WTC11 (cell line): ENCODE results near the gene GAS1. TPM values are rescaled to one million over a fixed set of nuclear protein-coding genes. Genes with fewer than 3 reads are reported as not detected.

ENCODE experiments used
- ATAC-seq: fragments of 200-7000 bp; cut with Tn5 transposase; 2 replicates; pipeline ENCODE4 v1.10.0; 2021; ENCODE audit warnings: mild to moderate bottlenecking, moderate library complexity
- CTCF ChIA-PET: fragments of 300-600 bp; sonication (Branson Sonifier 250); formaldehyde crosslinking; loops from one replicate; lab custom pipeline; 2021; ENCODE audit warnings: antibody characterized with exemption; lab: Charles Lee
- POLR2A ChIA-PET: fragments of 350-600 bp; sonication (Branson Sonifier 250); formaldehyde crosslinking; loops from one replicate; lab custom pipeline; 2021; ENCODE audit warnings: antibody characterized with exemption; lab: Charles Lee
- DNase-seq: peaks from one replicate; pipeline ENCODE4 v3.0.0; 2021; ENCODE audit warnings: low spot score
- H3K27ac Mint-ChIP-seq: 2 replicates; pipeline ENCODE4 v1.8.0; 2021; ENCODE audit warnings: mixed read lengths
- H3K27me3 Mint-ChIP-seq: 2 replicates; pipeline ENCODE4 v1.8.0; 2021; ENCODE audit warnings: low read depth, mild to moderate bottlenecking, moderate library complexity, mixed read lengths
- H3K36me3 Mint-ChIP-seq: 2 replicates; pipeline ENCODE4 v1.8.0; 2021; ENCODE audit warnings: mixed read lengths
- H3K4me1 Mint-ChIP-seq: 2 replicates; pipeline ENCODE4 v1.8.0; 2022; ENCODE audit warnings: mixed read lengths
- H3K4me3 Mint-ChIP-seq: 2 replicates; pipeline ENCODE4 v1.8.0; 2021; ENCODE audit warnings: mild to moderate bottlenecking, moderate library complexity, mixed read lengths
- H3K9me3 Mint-ChIP-seq: 2 replicates; pipeline ENCODE4 v1.8.0; 2021; ENCODE audit warnings: mixed read lengths
- FOXK1 ChIP-seq: sonication (generic); formaldehyde crosslinking; IDR thresholded peaks from 2 replicates; pipeline ENCODE4 v1.8.0; 2022; ENCODE audit warnings: mild to moderate bottlenecking, moderate library complexity, missing genetic modification reagents
- NFATC4 ChIP-seq: fragments of 250-450 bp; sonication (Bioruptor Pico); IDR thresholded peaks from 2 replicates; pipeline ENCODE4 v1.9.0; 2021; ENCODE audit warnings: mild to moderate bottlenecking
- NFE2L1 ChIP-seq: sonication (generic); formaldehyde crosslinking; IDR thresholded peaks from 2 replicates; pipeline ENCODE4 v1.8.1; 2023; ENCODE audit warnings: missing genetic modification reagents
- TEAD1 ChIP-seq: sonication (generic); formaldehyde crosslinking; IDR thresholded peaks from 2 replicates; pipeline ENCODE4 v1.8.0; 2022; ENCODE audit warnings: mild to moderate bottlenecking, missing genetic modification reagents
- ZNF263 ChIP-seq: sonication (generic); formaldehyde crosslinking; IDR thresholded peaks from 2 replicates; pipeline ENCODE4 v1.8.1; 2022; ENCODE audit warnings: low read depth, mild to moderate bottlenecking, moderate library complexity, missing genetic modification reagents
- ZNF396 ChIP-seq: fragments of 250-450 bp; sonication (Bioruptor Pico); IDR thresholded peaks from 2 replicates; pipeline ENCODE4 v1.8.0; 2021; ENCODE audit warnings: mild to moderate bottlenecking, moderate library complexity, borderline replicate concordance
- total RNA-seq: library from RNA; stranded (reverse); gene quantifications from 3 replicates; pipeline ENCODE4 v1.2.3, GENCODE V29; 2021
- TF ChIP-seq, protein P1 (sequence below): sonication (generic); formaldehyde crosslinking; IDR thresholded peaks from 2 replicates; pipeline ENCODE4 v1.8.0; 2022; ENCODE audit warnings: mild to moderate bottlenecking, missing genetic modification reagents
- TF ChIP-seq, protein P2 (sequence below): sonication (generic); formaldehyde crosslinking; conservative IDR thresholded peaks from 2 replicates; pipeline ENCODE4 v1.8.1; 2022; ENCODE audit warnings: mild to moderate bottlenecking, missing genetic modification reagents
- TF ChIP-seq, protein P3 (sequence below): sonication (generic); formaldehyde crosslinking; IDR thresholded peaks from 2 replicates; pipeline ENCODE4 v1.8.0; 2022; ENCODE audit warnings: missing genetic modification reagents
- TF ChIP-seq, protein P4 (sequence below): sonication (generic); formaldehyde crosslinking; IDR thresholded peaks from 2 replicates; pipeline ENCODE4 v1.8.1; 2022; ENCODE audit warnings: mild to moderate bottlenecking, missing genetic modification reagents, moderate library complexity, borderline replicate concordance
- TF ChIP-seq, protein P5 (sequence below): fragments of 250-450 bp; sonication (Bioruptor Pico); conservative IDR thresholded peaks from 2 replicates; pipeline ENCODE4 v1.9.0; 2021; ENCODE audit warnings: mild to moderate bottlenecking
- TF ChIP-seq, protein P6 (sequence below): fragments of 250-450 bp; sonication (Bioruptor Pico); IDR thresholded peaks from 2 replicates; pipeline ENCODE4 v1.9.0; 2021; ENCODE audit warnings: mild to moderate bottlenecking
- TF ChIP-seq, protein P7 (sequence below): fragments of 250-450 bp; sonication (Bioruptor Pico); IDR thresholded peaks from 2 replicates; pipeline ENCODE4 v1.9.0; 2021; ENCODE audit warnings: mild to moderate bottlenecking, borderline replicate concordance

Gene GAS1
- total RNA-seq, 1 experiment from 2014 or later: 5.0 TPM

DNA sequence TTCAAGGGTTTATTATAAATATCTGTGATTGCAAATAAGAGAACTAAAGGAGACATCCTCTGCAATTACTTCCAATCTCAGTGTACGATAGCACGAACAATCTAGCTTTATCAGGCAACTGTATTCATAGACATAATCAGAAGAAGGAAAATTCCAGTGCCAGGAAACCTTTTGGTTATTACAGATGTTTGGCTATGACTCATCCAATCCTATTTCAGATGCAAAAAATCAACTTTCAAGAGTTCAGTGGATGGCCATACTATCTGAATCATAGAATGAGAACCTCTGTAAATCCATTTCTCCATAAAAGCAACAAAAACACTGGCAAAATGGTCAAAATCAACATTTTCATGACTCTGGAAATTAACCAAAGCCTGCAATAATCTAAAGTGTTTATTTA is 37.9 kb downstream of the GAS1 start:
- DNase-seq: no peak
- peaks cover 12% of the 10 kb centered on the region for H3K36me3 Mint-ChIP-seq
- CTCF ChIA-PET: interaction anchor here (0.7 kb wide), 1 partner anchor 380 kb away, joined by 3 read pairs; no protein-coding TSS in a partner anchor
- ATAC-seq: no peak
- peaks cover 18% of the 10 kb centered on the region for H3K27me3 Mint-ChIP-seq
- no peak overlapping the region for H3K27ac Mint-ChIP-seq
- H3K4me3 Mint-ChIP-seq: no peak overlapping the region
- H3K4me1 Mint-ChIP-seq: peaks cover 16% of the 10 kb centered on the region
- no peak for TF ChIP-seq ZNF263 (CRISPR knock-in tag)
- TF ChIP-seq, protein P1, sequence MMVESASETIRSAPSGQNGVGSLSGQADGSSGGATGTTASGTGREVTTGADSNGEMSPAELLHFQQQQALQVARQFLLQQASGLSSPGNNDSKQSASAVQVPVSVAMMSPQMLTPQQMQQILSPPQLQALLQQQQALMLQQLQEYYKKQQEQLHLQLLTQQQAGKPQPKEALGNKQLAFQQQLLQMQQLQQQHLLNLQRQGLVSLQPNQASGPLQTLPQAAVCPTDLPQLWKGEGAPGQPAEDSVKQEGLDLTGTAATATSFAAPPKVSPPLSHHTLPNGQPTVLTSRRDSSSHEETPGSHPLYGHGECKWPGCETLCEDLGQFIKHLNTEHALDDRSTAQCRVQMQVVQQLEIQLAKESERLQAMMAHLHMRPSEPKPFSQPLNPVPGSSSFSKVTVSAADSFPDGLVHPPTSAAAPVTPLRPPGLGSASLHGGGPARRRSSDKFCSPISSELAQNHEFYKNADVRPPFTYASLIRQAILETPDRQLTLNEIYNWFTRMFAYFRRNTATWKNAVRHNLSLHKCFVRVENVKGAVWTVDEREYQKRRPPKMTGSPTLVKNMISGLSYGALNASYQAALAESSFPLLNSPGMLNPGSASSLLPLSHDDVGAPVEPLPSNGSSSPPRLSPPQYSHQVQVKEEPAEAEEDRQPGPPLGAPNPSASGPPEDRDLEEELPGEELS: no peak
- TF ChIP-seq NFE2L1: no peak
- TF ChIP-seq, protein P2, sequence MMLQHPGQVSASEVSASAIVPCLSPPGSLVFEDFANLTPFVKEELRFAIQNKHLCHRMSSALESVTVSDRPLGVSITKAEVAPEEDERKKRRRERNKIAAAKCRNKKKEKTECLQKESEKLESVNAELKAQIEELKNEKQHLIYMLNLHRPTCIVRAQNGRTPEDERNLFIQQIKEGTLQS (CRISPR knock-in tag): no peak
- no peak for TF ChIP-seq NFATC4
- TF ChIP-seq, protein P3, sequence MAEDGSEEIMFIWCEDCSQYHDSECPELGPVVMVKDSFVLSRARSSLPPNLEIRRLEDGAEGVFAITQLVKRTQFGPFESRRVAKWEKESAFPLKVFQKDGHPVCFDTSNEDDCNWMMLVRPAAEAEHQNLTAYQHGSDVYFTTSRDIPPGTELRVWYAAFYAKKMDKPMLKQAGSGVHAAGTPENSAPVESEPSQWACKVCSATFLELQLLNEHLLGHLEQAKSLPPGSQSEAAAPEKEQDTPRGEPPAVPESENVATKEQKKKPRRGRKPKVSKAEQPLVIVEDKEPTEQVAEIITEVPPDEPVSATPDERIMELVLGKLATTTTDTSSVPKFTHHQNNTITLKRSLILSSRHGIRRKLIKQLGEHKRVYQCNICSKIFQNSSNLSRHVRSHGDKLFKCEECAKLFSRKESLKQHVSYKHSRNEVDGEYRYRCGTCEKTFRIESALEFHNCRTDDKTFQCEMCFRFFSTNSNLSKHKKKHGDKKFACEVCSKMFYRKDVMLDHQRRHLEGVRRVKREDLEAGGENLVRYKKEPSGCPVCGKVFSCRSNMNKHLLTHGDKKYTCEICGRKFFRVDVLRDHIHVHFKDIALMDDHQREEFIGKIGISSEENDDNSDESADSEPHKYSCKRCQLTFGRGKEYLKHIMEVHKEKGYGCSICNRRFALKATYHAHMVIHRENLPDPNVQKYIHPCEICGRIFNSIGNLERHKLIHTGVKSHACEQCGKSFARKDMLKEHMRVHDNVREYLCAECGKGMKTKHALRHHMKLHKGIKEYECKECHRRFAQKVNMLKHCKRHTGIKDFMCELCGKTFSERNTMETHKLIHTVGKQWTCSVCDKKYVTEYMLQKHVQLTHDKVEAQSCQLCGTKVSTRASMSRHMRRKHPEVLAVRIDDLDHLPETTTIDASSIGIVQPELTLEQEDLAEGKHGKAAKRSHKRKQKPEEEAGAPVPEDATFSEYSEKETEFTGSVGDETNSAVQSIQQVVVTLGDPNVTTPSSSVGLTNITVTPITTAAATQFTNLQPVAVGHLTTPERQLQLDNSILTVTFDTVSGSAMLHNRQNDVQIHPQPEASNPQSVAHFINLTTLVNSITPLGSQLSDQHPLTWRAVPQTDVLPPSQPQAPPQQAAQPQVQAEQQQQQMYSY: no peak
- TF ChIP-seq, protein P4, sequence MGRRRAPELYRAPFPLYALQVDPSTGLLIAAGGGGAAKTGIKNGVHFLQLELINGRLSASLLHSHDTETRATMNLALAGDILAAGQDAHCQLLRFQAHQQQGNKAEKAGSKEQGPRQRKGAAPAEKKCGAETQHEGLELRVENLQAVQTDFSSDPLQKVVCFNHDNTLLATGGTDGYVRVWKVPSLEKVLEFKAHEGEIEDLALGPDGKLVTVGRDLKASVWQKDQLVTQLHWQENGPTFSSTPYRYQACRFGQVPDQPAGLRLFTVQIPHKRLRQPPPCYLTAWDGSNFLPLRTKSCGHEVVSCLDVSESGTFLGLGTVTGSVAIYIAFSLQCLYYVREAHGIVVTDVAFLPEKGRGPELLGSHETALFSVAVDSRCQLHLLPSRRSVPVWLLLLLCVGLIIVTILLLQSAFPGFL: no peak
- TF ChIP-seq, protein P5, sequence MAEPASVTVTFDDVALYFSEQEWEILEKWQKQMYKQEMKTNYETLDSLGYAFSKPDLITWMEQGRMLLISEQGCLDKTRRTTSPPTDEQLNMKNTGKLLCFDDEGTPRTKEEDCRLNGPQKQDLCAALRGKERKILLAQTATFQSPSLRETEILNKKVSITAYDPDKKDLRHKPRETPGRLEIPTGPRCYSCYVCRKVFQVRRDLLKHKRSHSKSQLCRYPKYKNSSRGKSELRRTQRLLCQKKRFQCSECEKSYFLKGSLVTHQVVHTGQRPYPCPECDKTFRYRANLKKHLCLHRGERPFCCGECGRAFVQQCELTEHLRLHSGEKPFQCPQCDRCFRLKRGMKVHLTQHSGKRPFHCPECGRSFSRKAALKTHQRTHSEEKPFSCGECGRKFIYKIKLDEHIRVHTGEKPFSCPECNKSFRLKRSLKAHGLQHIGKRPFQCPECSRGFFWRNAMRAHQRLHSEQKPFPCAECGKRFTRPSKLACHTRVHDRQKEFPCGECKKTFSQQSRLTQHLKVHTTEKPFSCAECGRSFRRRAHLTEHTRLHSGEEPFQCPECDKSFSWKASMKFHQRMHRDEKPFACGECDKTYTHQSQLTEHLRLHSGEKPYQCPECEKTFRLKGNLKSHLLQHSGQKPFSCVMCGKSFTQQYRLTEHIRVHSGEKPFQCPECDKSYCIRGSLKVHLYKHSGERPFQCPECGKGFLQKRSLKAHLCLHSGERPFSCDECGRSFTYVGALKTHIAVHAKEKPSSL (CRISPR knock-in tag): no peak
- TF ChIP-seq, protein P6, sequence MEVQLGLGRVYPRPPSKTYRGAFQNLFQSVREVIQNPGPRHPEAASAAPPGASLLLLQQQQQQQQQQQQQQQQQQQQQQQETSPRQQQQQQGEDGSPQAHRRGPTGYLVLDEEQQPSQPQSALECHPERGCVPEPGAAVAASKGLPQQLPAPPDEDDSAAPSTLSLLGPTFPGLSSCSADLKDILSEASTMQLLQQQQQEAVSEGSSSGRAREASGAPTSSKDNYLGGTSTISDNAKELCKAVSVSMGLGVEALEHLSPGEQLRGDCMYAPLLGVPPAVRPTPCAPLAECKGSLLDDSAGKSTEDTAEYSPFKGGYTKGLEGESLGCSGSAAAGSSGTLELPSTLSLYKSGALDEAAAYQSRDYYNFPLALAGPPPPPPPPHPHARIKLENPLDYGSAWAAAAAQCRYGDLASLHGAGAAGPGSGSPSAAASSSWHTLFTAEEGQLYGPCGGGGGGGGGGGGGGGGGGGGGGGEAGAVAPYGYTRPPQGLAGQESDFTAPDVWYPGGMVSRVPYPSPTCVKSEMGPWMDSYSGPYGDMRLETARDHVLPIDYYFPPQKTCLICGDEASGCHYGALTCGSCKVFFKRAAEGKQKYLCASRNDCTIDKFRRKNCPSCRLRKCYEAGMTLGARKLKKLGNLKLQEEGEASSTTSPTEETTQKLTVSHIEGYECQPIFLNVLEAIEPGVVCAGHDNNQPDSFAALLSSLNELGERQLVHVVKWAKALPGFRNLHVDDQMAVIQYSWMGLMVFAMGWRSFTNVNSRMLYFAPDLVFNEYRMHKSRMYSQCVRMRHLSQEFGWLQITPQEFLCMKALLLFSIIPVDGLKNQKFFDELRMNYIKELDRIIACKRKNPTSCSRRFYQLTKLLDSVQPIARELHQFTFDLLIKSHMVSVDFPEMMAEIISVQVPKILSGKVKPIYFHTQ (CRISPR knock-in tag): no peak
- TF ChIP-seq, protein P7, sequence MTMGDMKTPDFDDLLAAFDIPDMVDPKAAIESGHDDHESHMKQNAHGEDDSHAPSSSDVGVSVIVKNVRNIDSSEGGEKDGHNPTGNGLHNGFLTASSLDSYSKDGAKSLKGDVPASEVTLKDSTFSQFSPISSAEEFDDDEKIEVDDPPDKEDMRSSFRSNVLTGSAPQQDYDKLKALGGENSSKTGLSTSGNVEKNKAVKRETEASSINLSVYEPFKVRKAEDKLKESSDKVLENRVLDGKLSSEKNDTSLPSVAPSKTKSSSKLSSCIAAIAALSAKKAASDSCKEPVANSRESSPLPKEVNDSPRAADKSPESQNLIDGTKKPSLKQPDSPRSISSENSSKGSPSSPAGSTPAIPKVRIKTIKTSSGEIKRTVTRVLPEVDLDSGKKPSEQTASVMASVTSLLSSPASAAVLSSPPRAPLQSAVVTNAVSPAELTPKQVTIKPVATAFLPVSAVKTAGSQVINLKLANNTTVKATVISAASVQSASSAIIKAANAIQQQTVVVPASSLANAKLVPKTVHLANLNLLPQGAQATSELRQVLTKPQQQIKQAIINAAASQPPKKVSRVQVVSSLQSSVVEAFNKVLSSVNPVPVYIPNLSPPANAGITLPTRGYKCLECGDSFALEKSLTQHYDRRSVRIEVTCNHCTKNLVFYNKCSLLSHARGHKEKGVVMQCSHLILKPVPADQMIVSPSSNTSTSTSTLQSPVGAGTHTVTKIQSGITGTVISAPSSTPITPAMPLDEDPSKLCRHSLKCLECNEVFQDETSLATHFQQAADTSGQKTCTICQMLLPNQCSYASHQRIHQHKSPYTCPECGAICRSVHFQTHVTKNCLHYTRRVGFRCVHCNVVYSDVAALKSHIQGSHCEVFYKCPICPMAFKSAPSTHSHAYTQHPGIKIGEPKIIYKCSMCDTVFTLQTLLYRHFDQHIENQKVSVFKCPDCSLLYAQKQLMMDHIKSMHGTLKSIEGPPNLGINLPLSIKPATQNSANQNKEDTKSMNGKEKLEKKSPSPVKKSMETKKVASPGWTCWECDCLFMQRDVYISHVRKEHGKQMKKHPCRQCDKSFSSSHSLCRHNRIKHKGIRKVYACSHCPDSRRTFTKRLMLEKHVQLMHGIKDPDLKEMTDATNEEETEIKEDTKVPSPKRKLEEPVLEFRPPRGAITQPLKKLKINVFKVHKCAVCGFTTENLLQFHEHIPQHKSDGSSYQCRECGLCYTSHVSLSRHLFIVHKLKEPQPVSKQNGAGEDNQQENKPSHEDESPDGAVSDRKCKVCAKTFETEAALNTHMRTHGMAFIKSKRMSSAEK (CRISPR knock-in tag): no peak
- TF ChIP-seq ZNF396 (CRISPR knock-in tag): no peak
- TF ChIP-seq TEAD1 (CRISPR knock-in tag): no peak
- no peak for TF ChIP-seq FOXK1 (CRISPR knock-in tag)
- POLR2A ChIA-PET: no interaction called here
- H3K9me3 Mint-ChIP-seq: peaks cover 32% of the 10 kb centered on the region
